Immature natural killer cell (primary cell): ENCODE results near the gene PRL. TPM values are rescaled to one million over a fixed set of nuclear protein-coding genes. Genes with fewer than 3 reads are reported as not detected.

Experiments
- DNase-seq, 3 donors: peaks; one replicate each; pipeline ENCODE4 v3.0.0; 2022; ENCODE audit warnings: mixed read lengths in 1 of 3
- H3K27ac Mint-ChIP-seq, 6 donors: one replicate each; pipeline ENCODE4 v1.8.0; 2020; ENCODE audit warnings: mixed read lengths in 6 of 6, mild to moderate bottlenecking in 5 of 6, inconsistent platforms in 4 of 6, moderate library complexity in 3 of 6
- H3K27me3 Mint-ChIP-seq, 3 donors: one replicate each; pipeline ENCODE4 v1.8.0; 2020 to 2021; ENCODE audit warnings: low read depth in 3 of 3, mild to moderate bottlenecking in 3 of 3, mixed read lengths in 3 of 3, moderate library complexity in 3 of 3, inconsistent platforms in 1 of 3
- H3K36me3 Mint-ChIP-seq, 3 donors: one replicate each; pipeline ENCODE4 v1.8.0; 2020; ENCODE audit warnings: mixed read lengths in 3 of 3, inconsistent platforms in 2 of 3, mild to moderate bottlenecking in 2 of 3
- H3K4me1 Mint-ChIP-seq, 2 donors: one replicate each; pipeline ENCODE4 v1.8.0; 2020; ENCODE audit warnings: inconsistent platforms in 2 of 2, mild to moderate bottlenecking in 2 of 2, mixed read lengths in 2 of 2, moderate library complexity in 1 of 2
- H3K4me3 Mint-ChIP-seq, 5 donors: one replicate each; pipeline ENCODE4 v1.8.0; 2020; ENCODE audit warnings: mild to moderate bottlenecking in 5 of 5, mixed read lengths in 5 of 5, inconsistent platforms in 3 of 5, moderate library complexity in 3 of 5
- H3K9me3 Mint-ChIP-seq, 6 donors: one replicate each; pipeline ENCODE4 v1.8.0; 2020; ENCODE audit warnings: mild to moderate bottlenecking in 6 of 6, mixed read lengths in 6 of 6, inconsistent platforms in 4 of 6, moderate library complexity in 3 of 6
- polyA plus RNA-seq, 3 donors: library from polyadenylated mRNA; unstranded; fragments of 300-500 nt; fragmentation: Illumina TruSeq; gene quantifications; one replicate each; pipeline ENCODE4 v1.2.3, GENCODE V29; 2021

Gene PRL
- polyA plus RNA-seq, 3 donors from 2014 or later, result not detected

DNA sequence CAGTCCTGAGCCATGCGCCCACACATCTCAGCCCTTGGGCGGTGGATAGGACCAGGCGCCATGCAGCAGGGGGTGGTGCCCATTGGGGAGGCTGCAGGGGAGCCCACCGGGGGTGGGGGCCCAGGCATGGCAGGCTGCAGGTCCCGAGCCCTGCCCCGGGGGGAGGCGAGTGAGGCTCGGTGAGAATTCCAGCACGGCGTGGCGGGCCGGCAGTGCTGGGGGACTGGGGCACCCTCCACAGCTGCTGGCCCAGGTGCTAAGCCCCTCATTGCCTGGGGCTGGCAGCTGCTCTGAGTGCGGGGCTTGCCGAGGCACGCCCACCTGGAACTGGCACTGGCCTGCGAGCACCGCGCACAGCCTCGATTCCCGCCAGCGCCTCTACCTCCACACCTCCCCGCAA lies 21.6 kb upstream of the PRL start:
- no peaks in the 10 kb centered on the region for H3K27me3 Mint-ChIP-seq
- DNase-seq, result no peak
- no peaks in the 10 kb centered on the region for H3K36me3 Mint-ChIP-seq
- H3K9me3 Mint-ChIP-seq, result peaks cover 0 to 19% (median 5%) of the 10 kb centered on the region in 6 donors
- H3K4me1 Mint-ChIP-seq, result no peaks in the 10 kb centered on the region
- H3K27ac Mint-ChIP-seq, result no peak overlapping the region
- H3K4me3 Mint-ChIP-seq, result no peak overlapping the region

GRCh38 chr6:22313796-22314195 lies 17.0 kb upstream of the PRL start:
- Mint-ChIP-seq H3K9me3 (peaks cover 4 to 38% (median 16%) of the 10 kb centered on the region in 6 donors), H3K36me3 (no peaks in the 10 kb centered on the region), H3K4me3 (no peak overlapping the region), H3K27me3 (no peaks in the 10 kb centered on the region), H3K27ac (no peak overlapping the region), H3K4me1 (no peaks in the 10 kb centered on the region)
- no peak for DNase-seq

- Mint-ChIP-seq H3K27me3 (no peaks in the 10 kb centered on the region), H3K27ac (no peak overlapping the region), H3K4me3 (no peak overlapping the region)
Measured at GRCh38 chr6:22308939-22309338, 12.1 kb upstream of the PRL start.

GRCh38 chr6:22306741-22307466 lies 10.1 kb upstream of the PRL start:
- H3K27ac Mint-ChIP-seq, result no peak overlapping the region
- no peak overlapping the region for H3K4me3 Mint-ChIP-seq
- H3K27me3 Mint-ChIP-seq, result no peaks in the 10 kb centered on the region
- H3K9me3 Mint-ChIP-seq, result peaks cover 4 to 34% (median 10%) of the 10 kb centered on the region in 6 donors
- H3K36me3 Mint-ChIP-seq, result no peaks in the 10 kb centered on the region
- H3K4me1 Mint-ChIP-seq, result no peaks in the 10 kb centered on the region
- no peak for DNase-seq

More at GRCh38 chr6:22308939-22309338, 12.1 kb upstream of the PRL start:
- no peak for DNase-seq
- Mint-ChIP-seq H3K36me3 (no peaks in the 10 kb centered on the region), H3K9me3 (peaks cover 4 to 30% (median 10%) of the 10 kb centered on the region in 6 donors), H3K4me1 (no peaks in the 10 kb centered on the region)

- Mint-ChIP-seq H3K27me3 (no peaks in the 10 kb centered on the region), H3K4me1 (no peaks in the 10 kb centered on the region), H3K4me3 (no peak overlapping the region), H3K27ac (no peak overlapping the region), H3K9me3 (peaks cover 0 to 25% (median 2%) of the 10 kb centered on the region in 6 donors), H3K36me3 (no peaks in the 10 kb centered on the region)
- DNase-seq, result no peak
Measured at GRCh38 chr6:22302838-22303237, 6.0 kb upstream of the PRL start.

DNA sequence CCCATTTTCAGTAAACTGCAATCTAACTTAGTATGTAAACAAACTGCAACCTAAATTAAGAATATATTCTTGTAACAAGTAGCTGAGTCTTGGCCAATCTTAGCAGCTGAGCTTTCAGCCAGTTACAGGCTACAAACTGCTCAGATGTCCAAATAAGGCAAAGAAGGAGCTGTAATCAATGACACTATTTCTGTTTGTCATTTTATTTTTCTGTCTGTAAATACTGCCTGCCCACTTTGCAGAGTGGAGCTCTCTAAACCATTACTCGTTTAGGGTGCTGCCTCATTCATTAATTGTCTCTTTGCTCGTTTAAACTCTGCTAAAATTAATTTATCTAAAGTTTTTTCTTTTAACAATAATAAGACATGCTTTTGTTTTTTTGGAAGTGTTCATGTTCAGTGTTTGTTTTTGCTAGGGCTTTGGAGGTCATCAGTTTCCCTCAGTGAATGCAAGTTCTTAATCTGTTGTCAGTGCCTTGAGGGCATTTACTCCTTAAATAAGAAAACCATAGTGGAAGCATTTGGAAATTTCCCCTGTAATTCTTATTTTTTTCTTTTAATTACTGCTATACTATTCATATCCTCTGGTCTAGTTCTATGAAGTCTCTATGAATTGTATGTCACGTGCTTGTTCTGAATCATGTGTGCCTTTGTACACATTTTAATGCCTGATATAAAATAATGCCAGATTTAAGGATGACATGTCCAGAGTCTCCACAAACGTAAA lies 3.6 kb upstream of the PRL start:
- H3K4me1 Mint-ChIP-seq, result no peaks in the 10 kb centered on the region
- H3K9me3 Mint-ChIP-seq, result peaks cover 0 to 28% (median 4%) of the 10 kb centered on the region in 6 donors

DNA sequence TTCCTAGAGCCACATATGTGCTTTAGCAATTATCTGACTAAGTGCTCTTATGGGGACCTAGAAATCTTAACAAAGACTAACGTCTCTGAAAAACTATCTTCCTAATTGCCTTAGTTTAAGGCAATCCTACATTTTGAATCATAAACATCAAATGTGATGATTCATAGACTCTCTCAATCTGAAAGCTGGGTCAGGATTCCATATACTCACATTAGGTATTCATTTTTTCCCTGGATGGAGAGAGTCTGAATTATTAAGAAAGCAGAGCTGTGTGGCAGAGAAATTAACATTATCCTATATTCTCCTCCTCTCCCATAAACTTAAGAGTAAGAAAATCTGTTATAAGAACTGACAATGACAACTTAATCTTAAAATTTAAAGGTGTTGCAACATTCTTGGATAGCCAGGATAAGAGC lies 1.6 kb upstream of the PRL start:
- Mint-ChIP-seq H3K36me3 (no peaks in the 10 kb centered on the region), H3K4me3 (no peak overlapping the region), H3K27ac (no peak overlapping the region), H3K9me3 (peaks cover 0 to 24% (median 4%) of the 10 kb centered on the region in 6 donors), H3K4me1 (no peaks in the 10 kb centered on the region), H3K27me3 (no peaks in the 10 kb centered on the region)
- no peak for DNase-seq

More for the DNA sequence above, 3.6 kb upstream of the PRL start:
- H3K27me3 Mint-ChIP-seq, result no peaks in the 10 kb centered on the region
- H3K4me3 Mint-ChIP-seq, result no peak overlapping the region
- H3K27ac Mint-ChIP-seq, result no peak overlapping the region
- H3K36me3 Mint-ChIP-seq, result no peaks in the 10 kb centered on the region
- no peak for DNase-seq

DNA sequence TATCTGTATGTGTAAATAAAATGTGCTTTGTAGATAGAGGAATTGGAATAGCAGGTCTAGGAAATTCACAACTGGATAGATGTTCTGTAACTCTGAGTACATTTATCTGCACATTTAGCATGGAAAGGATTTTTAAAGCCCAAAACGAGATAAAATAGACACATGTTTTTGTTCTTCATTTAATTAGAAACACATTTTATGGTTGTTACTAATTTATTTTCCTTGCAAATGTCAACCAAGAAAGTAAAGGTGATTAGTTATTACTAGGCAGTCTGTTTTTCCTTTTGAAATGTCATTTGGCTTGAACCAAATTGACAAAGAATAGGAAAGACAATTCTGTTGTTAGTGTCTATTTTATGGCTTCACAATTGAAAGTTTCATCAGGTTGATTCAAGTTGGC lies 769 bp downstream of the PRL start:
- no peaks in the 10 kb centered on the region for H3K4me1 Mint-ChIP-seq
- H3K4me3 Mint-ChIP-seq, result no peak overlapping the region
- H3K9me3 Mint-ChIP-seq, result peaks cover 0 to 23% (median 6%) of the 10 kb centered on the region in 6 donors
- DNase-seq, result no peak
- H3K27me3 Mint-ChIP-seq, result no peaks in the 10 kb centered on the region
- no peak overlapping the region for H3K27ac Mint-ChIP-seq
- no peaks in the 10 kb centered on the region for H3K36me3 Mint-ChIP-seq

DNA sequence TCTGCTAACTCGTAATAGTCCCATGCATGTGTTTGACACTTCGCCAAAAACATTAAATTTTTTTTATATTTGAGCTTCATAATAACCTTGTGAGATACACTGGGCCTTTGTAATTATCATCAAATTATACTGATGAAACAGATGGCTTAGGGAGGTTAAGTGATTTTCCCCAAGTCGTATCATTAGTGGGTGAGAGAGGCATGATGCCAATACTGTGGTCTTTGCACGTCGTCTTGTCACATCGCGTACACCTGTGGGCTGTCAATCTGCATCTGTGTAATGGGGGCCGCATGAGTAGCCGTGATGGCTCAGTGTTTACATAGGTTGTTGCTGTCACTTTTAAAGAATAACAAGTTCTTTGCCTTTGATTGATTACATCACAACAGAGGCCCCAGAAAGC lies 1.7 kb downstream of the PRL start:
- Mint-ChIP-seq H3K4me3 (no peak overlapping the region), H3K36me3 (no peaks in the 10 kb centered on the region), H3K4me1 (no peaks in the 10 kb centered on the region), H3K27me3 (no peaks in the 10 kb centered on the region), H3K27ac (no peak overlapping the region), H3K9me3 (peaks cover 0 to 23% (median 6%) of the 10 kb centered on the region in 6 donors)
- DNase-seq, result no peak

- Mint-ChIP-seq H3K9me3 (peaks cover 0 to 23% (median 6%) of the 10 kb centered on the region in 6 donors), H3K27me3 (no peaks in the 10 kb centered on the region), H3K36me3 (no peaks in the 10 kb centered on the region), H3K27ac (no peak overlapping the region), H3K4me3 (no peak overlapping the region), H3K4me1 (no peaks in the 10 kb centered on the region)
- no peak for DNase-seq
Measured at GRCh38 chr6:22294301-22294700, 2.5 kb downstream of the PRL start.

- DNase-seq, result no peak
- Mint-ChIP-seq H3K27me3 (peaks cover 0 to 3% (median 0%) of the 10 kb centered on the region in 3 donors), H3K36me3 (no peaks in the 10 kb centered on the region)
Measured at GRCh38 chr6:22290045-22290444, 6.8 kb downstream of the PRL start.

DNA sequence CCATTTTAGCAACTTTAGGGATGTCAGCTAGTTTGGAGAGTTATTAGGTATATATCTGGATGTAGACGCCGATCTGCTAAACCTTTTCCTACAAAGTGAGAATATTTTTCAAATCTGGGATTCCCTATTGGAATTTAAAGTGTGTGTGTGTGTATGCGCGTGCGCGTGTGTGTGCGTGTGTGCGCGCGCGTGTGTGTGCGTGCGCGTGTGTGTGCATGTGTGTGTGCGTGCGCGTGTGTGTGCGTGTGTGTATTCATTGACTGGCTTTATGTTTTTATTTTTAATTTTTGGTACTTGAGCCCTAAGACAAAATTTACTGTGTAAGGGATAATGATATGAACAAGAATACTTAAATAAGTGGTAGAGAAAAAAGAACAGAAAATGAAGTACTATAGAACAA lies 8.1 kb downstream of the PRL start:
- DNase-seq, result no peak
- Mint-ChIP-seq H3K9me3 (peaks cover 3 to 18% (median 5%) of the 10 kb centered on the region in 6 donors), H3K36me3 (no peaks in the 10 kb centered on the region), H3K4me3 (no peak overlapping the region), H3K4me1 (no peaks in the 10 kb centered on the region), H3K27ac (no peak overlapping the region), H3K27me3 (peaks cover 0 to 3% (median 0%) of the 10 kb centered on the region in 3 donors)

More at GRCh38 chr6:22290045-22290444, 6.8 kb downstream of the PRL start:
- H3K4me3 Mint-ChIP-seq, result no peak overlapping the region
- no peak overlapping the region for H3K27ac Mint-ChIP-seq
- peaks cover under 1 to 10% (median 6%) of the 10 kb centered on the region in 6 donors for H3K9me3 Mint-ChIP-seq
- H3K4me1 Mint-ChIP-seq, result no peaks in the 10 kb centered on the region

DNA sequence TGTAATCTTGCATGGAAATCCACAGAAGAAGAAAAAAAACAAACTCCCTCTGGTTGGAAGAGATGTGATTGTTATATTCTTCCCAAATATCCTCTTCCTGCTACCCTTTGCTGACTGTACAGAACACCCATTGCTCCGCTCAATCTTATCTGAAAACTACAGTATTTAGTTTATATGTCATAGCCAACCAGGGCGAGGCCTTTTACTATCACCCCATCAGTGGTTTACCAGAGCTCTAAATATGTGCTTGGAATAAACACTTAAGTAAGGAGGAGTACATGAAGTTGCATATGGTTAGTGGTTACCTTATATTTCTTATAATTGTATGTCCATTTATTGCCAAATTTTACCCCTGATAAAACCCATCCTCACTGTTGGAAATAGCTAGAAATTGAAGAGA lies 12.2 kb downstream of the PRL start:
- Mint-ChIP-seq H3K4me3 (no peak overlapping the region), H3K27ac (no peak overlapping the region), H3K27me3 (peaks cover 0 to 3% (median 0%) of the 10 kb centered on the region in 3 donors)

GRCh38 chr6:22281341-22282085 lies 15.3 kb downstream of the PRL start:
- no peaks in the 10 kb centered on the region for H3K27me3 Mint-ChIP-seq
- H3K9me3 Mint-ChIP-seq, result peaks cover 7 to 18% (median 13%) of the 10 kb centered on the region in 6 donors
- no peak overlapping the region for H3K27ac Mint-ChIP-seq
- no peak overlapping the region for H3K4me3 Mint-ChIP-seq
- no peak for DNase-seq
- no peaks in the 10 kb centered on the region for H3K36me3 Mint-ChIP-seq
- no peaks in the 10 kb centered on the region for H3K4me1 Mint-ChIP-seq

More for the DNA sequence above, 12.2 kb downstream of the PRL start:
- no peak for DNase-seq
- Mint-ChIP-seq H3K4me1 (no peaks in the 10 kb centered on the region), H3K36me3 (no peaks in the 10 kb centered on the region), H3K9me3 (peaks cover 2 to 12% (median 6%) of the 10 kb centered on the region in 6 donors)
